ENCODE results near the gene TMEM52. TPM values are rescaled to one million over a fixed set of nuclear protein-coding genes. Genes with fewer than 3 reads are reported as not detected.
A peak's percentile ranks its signal among the peaks of the same experiment; 100 is the strongest.

Gene TMEM52
- total and polyA plus RNA-seq, 2 of the 13 experiments (the other 11 are each of a cell fraction or from before 2014, with no cell fraction given) = 13.2 to 18.7 TPM

DNA sequence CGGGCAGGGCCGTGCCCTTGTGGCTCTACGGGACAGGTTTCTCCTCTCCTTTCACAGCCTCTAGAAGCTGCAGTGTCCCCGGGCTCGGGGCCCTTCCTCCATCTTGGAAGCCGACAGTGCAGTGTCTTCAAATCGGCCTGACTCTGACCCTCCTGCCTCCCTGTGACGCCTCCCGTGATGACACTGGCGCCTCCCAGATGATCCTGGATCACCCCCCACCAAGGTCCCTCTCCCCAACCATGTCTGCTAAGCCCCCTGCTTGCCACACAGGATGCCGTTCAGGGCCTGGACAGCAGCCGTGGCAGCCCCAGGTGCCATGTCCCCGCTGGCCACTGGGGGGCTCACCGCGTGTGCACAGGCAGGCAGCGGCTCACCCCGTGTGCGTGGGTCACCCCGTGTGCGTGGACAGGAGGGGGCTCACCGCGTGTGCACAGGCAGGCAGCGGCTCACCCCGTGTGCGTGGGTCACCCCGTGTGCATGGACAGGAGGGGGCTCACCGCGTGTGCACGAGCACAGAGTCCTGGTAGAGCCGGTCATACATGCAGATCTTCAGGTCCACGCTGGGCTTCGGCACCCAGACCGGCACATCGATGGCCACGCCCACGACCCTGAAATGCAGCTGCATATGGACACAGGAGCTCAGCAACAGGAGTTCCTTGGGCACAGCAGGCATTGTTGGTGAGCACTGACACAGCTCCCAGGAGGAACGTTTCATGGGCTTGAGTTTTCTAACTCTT lies 24.9 kb upstream of the TMEM52 start (continued):
- TF ChIP-seq, protein P1, sequence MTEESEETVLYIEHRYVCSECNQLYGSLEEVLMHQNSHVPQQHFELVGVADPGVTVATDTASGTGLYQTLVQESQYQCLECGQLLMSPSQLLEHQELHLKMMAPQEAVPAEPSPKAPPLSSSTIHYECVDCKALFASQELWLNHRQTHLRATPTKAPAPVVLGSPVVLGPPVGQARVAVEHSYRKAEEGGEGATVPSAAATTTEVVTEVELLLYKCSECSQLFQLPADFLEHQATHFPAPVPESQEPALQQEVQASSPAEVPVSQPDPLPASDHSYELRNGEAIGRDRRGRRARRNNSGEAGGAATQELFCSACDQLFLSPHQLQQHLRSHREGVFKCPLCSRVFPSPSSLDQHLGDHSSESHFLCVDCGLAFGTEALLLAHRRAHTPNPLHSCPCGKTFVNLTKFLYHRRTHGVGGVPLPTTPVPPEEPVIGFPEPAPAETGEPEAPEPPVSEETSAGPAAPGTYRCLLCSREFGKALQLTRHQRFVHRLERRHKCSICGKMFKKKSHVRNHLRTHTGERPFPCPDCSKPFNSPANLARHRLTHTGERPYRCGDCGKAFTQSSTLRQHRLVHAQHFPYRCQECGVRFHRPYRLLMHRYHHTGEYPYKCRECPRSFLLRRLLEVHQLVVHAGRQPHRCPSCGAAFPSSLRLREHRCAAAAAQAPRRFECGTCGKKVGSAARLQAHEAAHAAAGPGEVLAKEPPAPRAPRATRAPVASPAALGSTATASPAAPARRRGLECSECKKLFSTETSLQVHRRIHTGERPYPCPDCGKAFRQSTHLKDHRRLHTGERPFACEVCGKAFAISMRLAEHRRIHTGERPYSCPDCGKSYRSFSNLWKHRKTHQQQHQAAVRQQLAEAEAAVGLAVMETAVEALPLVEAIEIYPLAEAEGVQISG (CRISPR knock-in tag; IDR thresholded peaks at IDR 0.05) = peak; percentile 56; the same call in 1 of the 2 replicates
- TF ChIP-seq, protein P2, sequence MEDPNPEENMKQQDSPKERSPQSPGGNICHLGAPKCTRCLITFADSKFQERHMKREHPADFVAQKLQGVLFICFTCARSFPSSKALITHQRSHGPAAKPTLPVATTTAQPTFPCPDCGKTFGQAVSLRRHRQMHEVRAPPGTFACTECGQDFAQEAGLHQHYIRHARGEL (CRISPR knock-in tag; IDR thresholded peaks at IDR 0.05) = peak; percentile 81; the same call in 1 of the 2 replicates
- TF ChIP-seq NR3C1 (CRISPR knock-in tag; IDR thresholded peaks at IDR 0.05) (no peak), ZNF317 (CRISPR knock-in tag; IDR thresholded peaks at IDR 0.05) (peak; percentile 78; the same call in 1 of the 2 replicates), SRF (IDR thresholded peaks at IDR 0.05; ENCODE audit: low read depth, low read length) (no peak), MTA3 (CRISPR knock-in tag; IDR thresholded peaks at IDR 0.05) (no peak), ZKSCAN8 (CRISPR knock-in tag; IDR thresholded peaks at IDR 0.05; ENCODE audit: borderline replicate concordance) (0 out of 2 replicates have a peak, but pooled peaks have one; percentile 18), ZNF431 (CRISPR knock-in tag; IDR thresholded peaks at IDR 0.05; ENCODE audit: borderline replicate concordance, low read depth) (0 out of 2 replicates have a peak, but pooled peaks have one; percentile 4), PRDM4 (CRISPR knock-in tag; IDR thresholded peaks at IDR 0.05; ENCODE audit: borderline replicate concordance) (no peak), REL (CRISPR knock-in tag; conservative IDR thresholded peaks at IDR 0.05) (no peak), ETV6 (CRISPR knock-in tag; conservative IDR thresholded peaks at IDR 0.05) (0 out of 2 replicates have a peak, but pooled peaks have one; percentile 23), TBX3 (IDR thresholded peaks at IDR 0.05; ENCODE audit: borderline replicate concordance) (0 out of 2 replicates have a peak, but pooled peaks have one; percentile 22), HDAC1 (CRISPR knock-in tag; IDR thresholded peaks at IDR 0.05) (peak; percentile 89)
- TF ChIP-seq, protein P3, sequence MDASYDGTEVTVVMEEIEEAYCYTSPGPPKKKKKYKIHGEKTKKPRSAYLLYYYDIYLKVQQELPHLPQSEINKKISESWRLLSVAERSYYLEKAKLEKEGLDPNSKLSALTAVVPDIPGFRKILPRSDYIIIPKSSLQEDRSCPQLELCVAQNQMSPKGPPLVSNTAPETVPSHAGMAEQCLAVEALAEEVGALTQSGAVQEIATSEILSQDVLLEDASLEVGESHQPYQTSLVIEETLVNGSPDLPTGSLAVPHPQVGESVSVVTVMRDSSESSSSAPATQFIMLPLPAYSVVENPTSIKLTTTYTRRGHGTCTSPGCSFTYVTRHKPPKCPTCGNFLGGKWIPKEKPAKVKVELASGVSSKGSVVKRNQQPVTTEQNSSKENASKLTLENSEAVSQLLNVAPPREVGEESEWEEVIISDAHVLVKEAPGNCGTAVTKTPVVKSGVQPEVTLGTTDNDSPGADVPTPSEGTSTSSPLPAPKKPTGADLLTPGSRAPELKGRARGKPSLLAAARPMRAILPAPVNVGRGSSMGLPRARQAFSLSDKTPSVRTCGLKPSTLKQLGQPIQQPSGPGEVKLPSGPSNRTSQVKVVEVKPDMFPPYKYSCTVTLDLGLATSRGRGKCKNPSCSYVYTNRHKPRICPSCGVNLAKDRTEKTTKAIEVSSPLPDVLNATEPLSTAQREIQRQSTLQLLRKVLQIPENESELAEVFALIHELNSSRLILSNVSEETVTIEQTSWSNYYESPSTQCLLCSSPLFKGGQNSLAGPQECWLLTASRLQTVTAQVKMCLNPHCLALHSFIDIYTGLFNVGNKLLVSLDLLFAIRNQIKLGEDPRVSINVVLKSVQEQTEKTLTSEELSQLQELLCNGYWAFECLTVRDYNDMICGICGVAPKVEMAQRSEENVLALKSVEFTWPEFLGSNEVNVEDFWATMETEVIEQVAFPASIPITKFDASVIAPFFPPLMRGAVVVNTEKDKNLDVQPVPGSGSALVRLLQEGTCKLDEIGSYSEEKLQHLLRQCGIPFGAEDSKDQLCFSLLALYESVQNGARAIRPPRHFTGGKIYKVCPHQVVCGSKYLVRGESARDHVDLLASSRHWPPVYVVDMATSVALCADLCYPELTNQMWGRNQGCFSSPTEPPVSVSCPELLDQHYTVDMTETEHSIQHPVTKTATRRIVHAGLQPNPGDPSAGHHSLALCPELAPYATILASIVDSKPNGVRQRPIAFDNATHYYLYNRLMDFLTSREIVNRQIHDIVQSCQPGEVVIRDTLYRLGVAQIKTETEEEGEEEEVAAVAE (CRISPR knock-in tag; IDR thresholded peaks at IDR 0.05; ENCODE audit: borderline replicate concordance) = no peak
- TF ChIP-seq, protein P4, sequence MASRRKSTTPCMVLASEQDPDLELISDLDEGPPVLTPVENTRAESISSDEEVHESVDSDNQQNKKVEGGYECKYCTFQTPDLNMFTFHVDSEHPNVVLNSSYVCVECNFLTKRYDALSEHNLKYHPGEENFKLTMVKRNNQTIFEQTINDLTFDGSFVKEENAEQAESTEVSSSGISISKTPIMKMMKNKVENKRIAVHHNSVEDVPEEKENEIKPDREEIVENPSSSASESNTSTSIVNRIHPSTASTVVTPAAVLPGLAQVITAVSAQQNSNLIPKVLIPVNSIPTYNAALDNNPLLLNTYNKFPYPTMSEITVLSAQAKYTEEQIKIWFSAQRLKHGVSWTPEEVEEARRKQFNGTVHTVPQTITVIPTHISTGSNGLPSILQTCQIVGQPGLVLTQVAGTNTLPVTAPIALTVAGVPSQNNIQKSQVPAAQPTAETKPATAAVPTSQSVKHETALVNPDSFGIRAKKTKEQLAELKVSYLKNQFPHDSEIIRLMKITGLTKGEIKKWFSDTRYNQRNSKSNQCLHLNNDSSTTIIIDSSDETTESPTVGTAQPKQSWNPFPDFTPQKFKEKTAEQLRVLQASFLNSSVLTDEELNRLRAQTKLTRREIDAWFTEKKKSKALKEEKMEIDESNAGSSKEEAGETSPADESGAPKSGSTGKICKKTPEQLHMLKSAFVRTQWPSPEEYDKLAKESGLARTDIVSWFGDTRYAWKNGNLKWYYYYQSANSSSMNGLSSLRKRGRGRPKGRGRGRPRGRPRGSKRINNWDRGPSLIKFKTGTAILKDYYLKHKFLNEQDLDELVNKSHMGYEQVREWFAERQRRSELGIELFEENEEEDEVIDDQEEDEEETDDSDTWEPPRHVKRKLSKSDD (CRISPR knock-in tag; IDR thresholded peaks at IDR 0.05; ENCODE audit: low read depth) = peak; percentile 70; the same call in 1 of the 2 replicates
